ENCODE data around the gene HGFAC. TPM values are rescaled to one million over a fixed set of nuclear protein-coding genes. Genes with fewer than 3 reads are reported as not detected.

HGFAC gene
- total RNA-seq, 2 donors from 2014 or later = 0.52 TPM; not detected in 1

DNA sequence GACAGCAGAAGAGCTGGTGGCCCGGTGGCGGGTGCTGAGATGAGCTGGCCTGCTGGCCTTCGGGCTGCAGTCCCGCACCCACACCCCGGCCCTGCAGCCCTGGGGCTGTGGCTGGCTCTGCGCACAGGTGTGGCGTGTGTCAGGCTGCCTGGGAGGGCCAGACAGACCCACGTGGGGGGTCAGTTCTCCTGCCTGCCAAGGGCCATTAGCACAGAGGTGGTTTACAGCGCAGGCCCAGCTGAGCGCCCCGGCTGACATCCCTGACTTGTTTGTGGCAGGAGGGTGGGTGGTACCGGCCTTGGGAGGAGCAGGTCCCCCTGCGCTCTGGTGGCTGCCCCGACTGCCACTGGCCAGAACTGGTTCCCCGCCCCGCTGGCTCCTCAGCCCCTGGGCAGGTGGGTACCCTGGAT, 9.4 kb upstream of the HGFAC start:
- no peak for DNase-seq
- Histone ChIP-seq H3K27me3 (no peaks in the 10 kb centered on the region), H3K27ac (no peak overlapping the region), H3K4me1 (peaks cover 3% of the 10 kb centered on the region), H3K9ac (ENCODE audit: low read depth in 2 of 2, low read length in 2 of 2) (no peak overlapping the region), H3K4me3 (no peak overlapping the region), H3K36me3 (no peaks in the 10 kb centered on the region), H3K9me3 (no peaks in the 10 kb centered on the region)
- intact Hi-C loops (cut with DNase I) = no loop called here
- no peak for TF ChIP-seq CTCF (IDR thresholded peaks at IDR 0.05)

DNA sequence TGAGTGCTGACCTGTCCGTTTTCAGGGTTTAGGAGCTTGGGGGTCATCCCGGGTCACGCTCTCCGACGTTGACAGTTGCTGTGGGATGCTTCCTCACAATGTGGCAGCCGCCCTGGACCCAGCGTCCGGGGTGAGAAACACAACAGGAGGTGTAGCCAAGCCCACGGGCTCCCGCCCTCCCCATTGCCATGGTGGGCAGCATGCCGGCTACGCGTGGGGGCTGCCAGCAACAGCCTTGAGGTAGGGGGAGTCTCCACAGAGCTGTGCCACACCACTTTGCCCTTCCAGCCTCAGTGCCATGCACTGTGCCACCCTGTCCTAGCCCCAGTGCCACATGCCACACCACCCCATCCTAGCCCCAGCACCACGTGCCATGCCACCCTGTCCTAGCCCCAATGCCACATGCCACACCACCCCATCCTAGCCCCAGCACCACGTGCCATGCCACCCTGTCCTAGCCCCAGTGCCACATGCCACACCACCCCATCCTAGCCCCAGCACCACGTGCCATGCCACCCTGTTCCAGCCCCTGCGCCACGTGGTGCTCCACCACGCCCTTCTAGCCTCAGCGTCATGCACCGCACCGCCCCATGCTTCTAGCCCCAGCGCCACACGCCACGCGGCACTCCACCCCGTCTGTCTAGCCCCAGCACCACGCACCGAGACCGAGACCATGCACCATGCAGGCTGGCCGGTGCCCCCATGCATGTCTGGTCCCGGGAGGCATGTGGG, 8.5 kb upstream of the HGFAC start:
- intact Hi-C loops (cut with DNase I) = no loop called here
- Histone ChIP-seq H3K4me1 (peaks cover 3% of the 10 kb centered on the region), H3K36me3 (no peaks in the 10 kb centered on the region), H3K4me3 (no peak overlapping the region), H3K27ac (no peak overlapping the region), H3K9me3 (no peaks in the 10 kb centered on the region), H3K9ac (ENCODE audit: low read depth in 2 of 2, low read length in 2 of 2) (no peak overlapping the region), H3K27me3 (no peaks in the 10 kb centered on the region)
- no peak for TF ChIP-seq CTCF (IDR thresholded peaks at IDR 0.05)
- no peak for DNase-seq

GRCh38 chr4:3434881-3435685, 6.7 kb upstream of the HGFAC start:
- H3K4me1 ChIP-seq = peaks cover 3% of the 10 kb centered on the region
- no peak for DNase-seq
- H3K9me3 ChIP-seq = no peaks in the 10 kb centered on the region
- no peak overlapping the region for H3K27ac ChIP-seq
- no peak overlapping the region for H3K4me3 ChIP-seq
- no peak overlapping the region for H3K9ac ChIP-seq (ENCODE audit: low read depth in 2 of 2, low read length in 2 of 2)
- H3K27me3 ChIP-seq = no peaks in the 10 kb centered on the region
- TF ChIP-seq CTCF (IDR thresholded peaks at IDR 0.05) = no peak
- H3K36me3 ChIP-seq = no peaks in the 10 kb centered on the region
- intact Hi-C loops (cut with DNase I) = no loop called here

DNA sequence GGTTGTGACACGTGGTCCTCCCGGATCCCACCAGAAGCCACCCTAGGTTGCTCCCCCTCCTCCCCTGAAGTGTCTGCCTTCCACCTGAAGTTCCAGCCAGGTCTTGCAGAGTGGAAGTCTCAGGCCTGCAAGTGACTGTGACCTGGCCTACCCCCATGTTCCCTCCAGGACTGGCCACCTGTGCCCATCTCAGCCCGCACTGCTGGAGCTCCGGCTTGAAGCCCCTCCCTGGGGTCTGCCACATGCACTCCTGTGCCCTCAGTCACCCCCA, 6.1 kb upstream of the HGFAC start:
- H3K27ac ChIP-seq = no peak overlapping the region
- intact Hi-C loops (cut with DNase I) = no loop called here
- H3K9ac ChIP-seq (ENCODE audit: low read depth in 2 of 2, low read length in 2 of 2) = no peak overlapping the region
- no peak for DNase-seq
- H3K9me3 ChIP-seq = no peaks in the 10 kb centered on the region
- H3K27me3 ChIP-seq = no peaks in the 10 kb centered on the region
- no peaks in the 10 kb centered on the region for H3K36me3 ChIP-seq
- H3K4me3 ChIP-seq = no peak overlapping the region
- peaks cover 3% of the 10 kb centered on the region for H3K4me1 ChIP-seq
- TF ChIP-seq CTCF (IDR thresholded peaks at IDR 0.05) = no peak

GRCh38 chr4:3436048-3436797, 5.5 kb upstream of the HGFAC start:
- Histone ChIP-seq H3K27me3 (no peaks in the 10 kb centered on the region), H3K4me3 (no peak overlapping the region), H3K9me3 (no peaks in the 10 kb centered on the region), H3K27ac (no peak overlapping the region), H3K36me3 (no peaks in the 10 kb centered on the region), H3K4me1 (peaks cover 3% of the 10 kb centered on the region), H3K9ac (ENCODE audit: low read depth in 2 of 2, low read length in 2 of 2) (no peak overlapping the region)
- DNase-seq = no peak
- intact Hi-C loops (cut with DNase I) = no loop called here
- TF ChIP-seq CTCF (IDR thresholded peaks at IDR 0.05) = no peak
